Stimulated activated CD4-positive, alpha-beta T cell treated with anti-CD3 and anti-CD28 coated beads, Interleukin-4, amount 100 ng/mL, for 48 hours (primary cell): ENCODE data around the gene YLPM1.

Experiments used
- DNase-seq, 2 donors: peaks; one replicate each; pipeline ENCODE4 v3.0.0-alpha.2; 2020; ENCODE audit warnings: low read depth in 2 of 2

Gene YLPM1

DNA sequence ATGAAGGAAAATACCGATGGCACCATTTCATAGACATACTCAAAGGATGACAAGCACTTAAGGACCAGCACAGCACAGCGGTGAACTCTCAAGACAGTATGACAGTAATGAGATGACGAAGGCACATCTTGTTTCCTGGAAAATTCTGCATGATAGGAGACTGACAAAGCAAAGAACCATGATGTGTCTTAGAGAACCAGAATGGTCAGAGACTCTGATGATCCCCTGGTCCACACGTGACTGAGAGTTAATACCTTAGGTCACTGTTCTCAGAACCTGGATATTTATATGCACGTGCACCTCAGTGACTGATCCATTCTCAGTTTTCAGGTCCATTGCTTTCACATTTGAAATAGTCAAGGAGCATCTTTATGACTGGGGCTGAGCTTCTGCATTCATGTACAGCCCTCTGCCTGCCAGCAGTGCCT lies 77.5 kb downstream of the YLPM1 start:
- no peak for DNase-seq

DNA sequence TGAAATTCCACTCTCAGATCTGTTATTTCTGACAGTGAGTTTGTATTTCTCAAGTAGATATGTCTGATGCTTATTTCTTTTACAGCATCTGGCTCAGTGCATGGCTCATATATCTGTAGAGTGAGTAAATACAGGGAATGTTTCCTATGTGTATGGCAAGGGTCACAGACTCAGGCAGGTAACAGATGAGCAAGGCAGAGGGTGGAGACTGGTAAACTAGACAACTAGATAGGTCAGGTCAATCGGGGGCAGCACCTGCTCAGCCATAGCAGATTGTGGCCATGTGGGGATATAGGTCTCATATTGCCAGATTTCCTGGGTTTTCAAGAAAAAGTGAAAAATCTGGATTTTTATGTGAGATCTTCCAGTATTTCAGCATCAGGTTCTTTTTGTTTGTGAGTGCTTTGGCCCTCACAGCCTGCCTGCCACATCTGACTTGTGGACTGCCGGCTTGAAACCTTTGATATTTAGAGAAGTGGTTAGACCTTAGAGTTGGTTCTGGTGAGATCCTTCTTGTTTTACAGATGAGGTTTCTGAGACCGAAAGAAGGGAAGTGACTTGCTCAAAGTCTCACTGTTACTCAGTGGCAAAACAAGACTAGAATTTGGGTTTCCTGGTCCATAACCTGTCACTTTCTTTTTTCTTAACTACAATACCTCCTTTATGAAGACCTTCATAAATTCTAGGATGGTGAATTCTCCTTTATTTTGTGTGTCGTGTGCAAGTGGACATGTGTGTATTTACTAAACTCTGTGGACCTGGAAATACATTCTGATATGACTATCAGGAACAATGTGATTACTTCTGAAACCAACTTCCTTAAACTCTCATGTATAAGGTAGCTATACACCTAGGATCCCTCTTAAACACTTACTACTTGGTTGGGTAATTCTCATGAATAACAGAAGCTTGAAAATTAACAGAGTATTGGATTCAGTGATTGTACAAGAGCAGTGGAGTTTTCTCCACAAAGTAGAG lies 78.4 kb downstream of the YLPM1 start:
- no peak for DNase-seq

DNA sequence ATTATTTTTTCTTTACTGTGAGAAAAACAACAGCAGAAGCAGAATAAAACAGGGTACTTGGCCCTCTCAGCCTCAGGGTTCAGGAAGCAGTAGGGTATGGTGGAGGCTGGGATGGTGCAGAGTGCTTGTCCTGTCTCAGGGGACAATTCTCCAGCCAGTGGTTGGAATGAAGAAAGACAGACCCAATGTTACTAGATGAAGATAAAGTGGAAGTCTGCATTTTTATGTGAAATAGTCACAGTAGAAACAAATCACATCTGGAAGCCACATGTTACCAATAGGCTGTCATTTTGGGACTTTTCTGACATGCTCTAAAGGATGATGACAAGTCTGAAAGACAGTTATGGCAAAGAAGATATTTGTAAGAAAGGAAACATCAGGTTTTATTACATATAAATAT lies 80.5 kb downstream of the YLPM1 start:
- DNase-seq = no peak

- DNase-seq = no peak
These were observed 83.1 kb downstream of the YLPM1 start for GRCh38 chr14:74846168-74846567.

DNA sequence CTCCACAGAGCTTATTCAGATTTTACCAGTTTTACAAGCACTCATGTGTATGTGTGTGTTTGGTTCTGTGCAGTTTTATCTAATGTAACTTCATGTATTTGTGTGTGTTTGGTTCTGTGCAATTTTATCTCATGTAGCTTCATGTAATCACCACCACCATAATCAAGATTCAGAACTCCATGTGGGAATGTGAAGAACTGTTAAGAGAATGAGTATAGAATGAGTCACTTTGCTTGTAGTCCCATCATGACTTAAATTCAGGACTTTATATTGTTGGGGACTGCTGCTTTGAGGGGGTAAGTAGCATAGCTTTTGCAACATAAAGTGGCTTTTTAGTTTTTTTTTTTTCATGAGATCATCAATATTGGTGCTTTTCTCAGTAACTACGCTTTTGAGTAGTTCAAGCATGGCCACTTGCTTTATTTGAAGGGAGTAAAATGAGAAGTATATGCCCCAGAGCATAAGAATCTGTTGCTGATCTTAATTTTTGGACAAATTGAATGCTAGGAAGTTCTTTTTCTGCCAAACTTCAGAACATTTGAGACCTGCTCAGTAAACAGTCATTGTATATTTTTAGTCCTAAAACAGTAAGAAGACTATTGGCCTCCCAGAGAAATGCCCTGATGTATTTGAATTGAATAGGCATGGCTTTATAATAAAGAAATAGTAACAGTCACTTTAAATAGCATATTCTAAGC lies 84.0 kb downstream of the YLPM1 start:
- DNase-seq = no peak

GRCh38 chr14:74848768-74849167 lies 85.7 kb downstream of the YLPM1 start:
- no peak for DNase-seq

DNA sequence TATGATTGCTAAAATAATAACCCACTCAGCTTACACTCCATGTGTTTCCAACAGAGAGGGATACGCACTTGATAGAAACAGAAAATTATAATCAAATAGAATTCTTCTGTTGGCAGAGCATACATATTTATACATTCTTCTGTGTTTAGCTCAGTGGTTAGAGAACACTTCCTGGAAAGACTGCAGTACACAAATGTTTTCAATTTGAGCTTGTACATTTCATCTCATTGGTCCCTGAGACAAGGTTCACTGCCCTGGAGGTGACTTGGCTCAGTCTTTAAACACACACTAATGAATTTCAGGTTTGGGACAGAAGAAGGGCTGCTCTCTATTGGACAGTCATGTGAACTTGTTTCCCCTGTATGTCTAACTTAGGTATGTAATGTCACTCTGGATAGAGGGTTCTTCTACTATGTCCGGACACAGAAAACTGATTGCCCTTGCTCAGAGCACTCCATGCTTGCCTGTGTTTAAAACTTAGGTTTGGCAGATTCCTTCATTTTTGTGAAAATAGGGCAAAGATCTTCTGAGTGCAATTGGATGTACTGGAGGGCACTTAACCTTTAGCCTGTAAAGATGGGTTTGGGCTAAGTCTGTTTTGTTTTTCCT lies 89.9 kb downstream of the YLPM1 start:
- DNase-seq = no peak

DNA sequence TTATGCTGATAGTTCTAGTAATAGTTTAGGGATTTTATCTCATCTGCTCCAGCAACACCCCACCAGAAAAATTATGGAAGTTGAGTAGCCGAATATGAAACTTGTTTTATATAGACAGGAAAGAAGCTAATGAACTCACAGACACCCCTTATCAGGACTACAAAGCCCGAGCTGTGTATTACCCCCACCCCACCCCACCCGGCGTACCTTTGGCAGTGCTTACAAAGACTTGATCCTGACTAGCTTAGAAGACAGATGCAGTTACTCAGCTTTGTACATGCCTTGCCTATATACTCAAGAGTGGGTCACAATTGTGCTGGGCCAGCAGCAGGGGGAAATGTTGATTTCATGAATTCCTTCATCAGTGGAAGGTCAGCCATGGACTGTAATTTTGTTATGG lies 90.5 kb downstream of the YLPM1 start:
- DNase-seq = no peak

DNA sequence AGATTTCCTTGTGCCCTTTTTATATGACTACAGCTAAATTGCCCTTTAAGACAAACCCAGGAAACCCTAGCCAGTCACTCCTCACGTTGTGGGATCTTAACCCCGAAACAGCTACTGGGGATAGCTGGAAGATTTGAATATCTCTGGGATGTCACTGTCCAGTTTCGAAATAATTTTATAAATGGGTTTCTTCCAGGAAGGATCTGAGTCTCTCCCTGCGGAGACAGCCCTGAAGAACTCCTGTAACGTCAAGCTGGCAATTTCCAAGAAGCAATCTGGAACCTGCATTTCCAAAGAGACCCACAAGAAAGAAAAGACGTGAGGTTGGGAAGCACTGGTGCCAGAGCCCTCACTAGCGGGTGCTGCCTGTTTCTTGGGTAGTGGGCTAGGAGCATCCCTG lies 91.9 kb downstream of the YLPM1 start:
- no peak for DNase-seq

DNA sequence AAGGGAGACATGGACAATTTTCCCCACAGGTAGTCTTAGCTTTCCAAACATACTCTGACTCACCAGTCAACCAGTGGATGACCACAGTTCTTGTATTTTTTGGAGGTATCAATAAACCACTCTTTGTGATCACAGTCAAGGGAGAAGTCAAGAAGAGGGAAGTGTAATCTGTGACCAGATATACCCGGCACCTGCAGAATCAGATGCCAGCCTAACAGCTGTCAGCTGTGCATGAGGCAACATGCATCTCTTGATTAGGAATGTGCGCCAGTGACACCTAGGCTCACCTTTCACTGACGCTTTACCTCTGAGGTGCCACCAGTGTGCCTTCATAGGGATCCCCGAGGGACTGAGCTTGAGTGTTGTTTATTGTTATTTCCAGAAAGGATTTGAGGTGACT lies 92.8 kb downstream of the YLPM1 start:
- DNase-seq = no peak

GRCh38 chr14:74856366-74856765 lies 93.2 kb downstream of the YLPM1 start:
- DNase-seq = no peak

DNA sequence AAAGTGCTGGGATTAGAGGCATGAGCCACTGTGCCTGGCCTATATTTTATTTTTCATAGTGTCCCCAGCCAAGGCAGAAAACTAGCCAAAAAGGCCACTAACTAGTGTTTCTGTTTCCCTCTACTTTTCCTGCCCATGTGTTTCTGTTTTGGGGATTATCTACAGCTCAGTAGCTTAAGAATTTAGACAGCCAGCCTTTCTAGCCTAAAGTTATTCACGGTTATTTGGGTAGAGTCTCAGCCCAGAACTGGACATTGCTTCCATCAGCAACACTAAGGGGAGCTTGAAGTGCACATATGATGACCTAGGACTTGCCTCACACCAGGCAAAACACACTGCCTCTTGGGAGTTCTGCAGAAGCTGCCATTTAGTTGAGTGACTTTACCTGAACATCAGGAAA lies 94.9 kb downstream of the YLPM1 start:
- DNase-seq = no peak

GRCh38 chr14:74859757-74860552 lies 96.8 kb downstream of the YLPM1 start:
- DNase-seq = no peak

DNA sequence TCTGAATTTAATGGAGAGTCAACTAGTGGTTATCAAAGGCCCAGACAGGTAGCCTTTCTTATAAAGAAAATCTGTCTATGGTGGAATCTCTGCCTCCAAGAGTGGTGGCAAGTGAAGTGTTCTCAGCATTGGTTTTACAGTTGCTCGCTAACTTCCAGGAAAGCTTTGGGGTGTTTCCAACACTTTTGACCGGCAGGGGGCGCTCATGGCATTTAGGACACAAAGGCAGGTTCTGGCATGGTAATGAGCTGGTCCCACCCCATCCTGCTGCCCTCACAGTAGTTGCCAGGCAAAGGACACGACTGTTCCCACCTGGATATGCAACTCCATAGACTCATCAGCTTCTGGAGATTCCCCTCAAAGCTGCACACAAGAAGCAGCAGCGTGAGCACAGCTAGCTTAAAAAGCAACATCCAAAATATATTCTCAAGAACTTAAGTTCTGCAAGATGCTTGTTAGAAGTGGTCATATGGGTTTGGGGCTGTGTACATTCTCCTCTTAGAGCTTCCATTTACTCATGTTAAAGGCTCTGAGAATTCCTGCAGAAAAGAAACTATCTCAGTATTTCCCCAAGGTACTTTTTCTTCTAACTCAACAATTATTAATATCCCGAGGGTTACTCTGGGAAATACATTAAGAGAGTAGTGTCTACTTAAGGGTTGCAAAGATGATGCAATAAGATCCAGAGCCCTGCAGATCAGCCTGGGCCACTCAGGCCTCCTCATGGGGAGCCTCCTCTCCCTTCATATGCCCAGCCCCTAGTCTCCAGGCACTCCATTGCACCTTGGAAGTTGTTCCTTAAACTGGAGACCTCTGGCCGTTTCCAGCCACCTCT lies 98.0 kb downstream of the YLPM1 start:
- DNase-seq = peak; percentile 89 to 99

DNA sequence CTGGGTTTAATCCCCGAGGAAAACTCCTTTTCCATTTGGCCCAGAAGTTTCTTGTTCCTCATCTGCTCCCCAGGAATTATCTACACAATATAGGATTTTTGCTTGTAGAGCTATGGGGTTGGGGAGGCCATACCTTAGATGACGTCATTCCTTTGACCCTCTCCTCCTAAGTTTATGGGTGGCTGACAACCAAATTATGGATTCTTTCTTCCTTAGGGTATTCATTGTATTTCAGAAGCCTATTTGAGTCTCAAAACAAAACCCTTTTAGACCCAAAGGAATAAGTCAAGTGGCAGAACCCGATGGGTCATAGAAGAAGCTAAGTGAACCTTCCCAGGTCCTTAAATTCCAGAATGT lies 98.6 kb downstream of the YLPM1 start:
- no peak for DNase-seq

DNA sequence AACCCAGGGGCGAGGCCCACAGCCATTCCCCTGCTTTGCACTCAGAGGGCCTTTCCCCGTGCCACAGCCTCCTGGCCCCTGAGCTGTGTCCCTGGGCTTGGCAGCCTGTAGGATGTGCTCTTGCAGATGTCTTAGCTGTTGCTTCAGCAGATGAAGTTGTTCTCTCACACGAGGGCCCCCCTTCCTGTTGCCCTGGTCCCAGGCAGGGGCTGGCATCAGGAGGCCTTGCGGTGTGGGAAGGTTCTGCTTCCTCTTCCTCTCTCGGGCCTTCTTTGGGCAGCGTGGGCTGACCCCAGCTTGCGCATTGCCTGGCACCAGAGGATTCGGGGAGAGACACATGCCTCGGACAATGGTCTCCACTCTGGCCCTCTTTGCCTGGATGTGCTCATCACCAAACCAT lies 100.2 kb downstream of the YLPM1 start:
- no peak for DNase-seq

GRCh38 chr14:74864198-74864597 lies 101.1 kb downstream of the YLPM1 start:
- DNase-seq = no peak

DNA sequence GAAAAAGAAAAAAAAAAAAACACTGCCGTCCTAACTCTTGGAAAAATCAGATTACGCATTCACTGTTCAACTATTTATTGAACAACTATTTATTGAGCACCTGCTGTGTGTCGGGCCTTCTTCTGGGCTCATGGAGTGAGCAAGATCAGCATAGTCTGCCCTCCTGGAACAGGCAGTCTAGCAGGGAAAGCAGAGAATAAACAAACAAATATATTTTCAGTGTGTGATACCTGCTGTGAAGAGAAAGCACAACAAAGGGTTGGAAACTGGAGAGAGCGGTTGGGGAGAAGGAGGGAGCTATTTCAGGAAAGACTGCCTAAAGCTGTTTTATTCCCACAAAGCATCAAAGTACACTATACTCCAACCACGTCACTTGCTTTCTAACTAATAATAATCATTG lies 102.0 kb downstream of the YLPM1 start:
- no peak for DNase-seq

DNA sequence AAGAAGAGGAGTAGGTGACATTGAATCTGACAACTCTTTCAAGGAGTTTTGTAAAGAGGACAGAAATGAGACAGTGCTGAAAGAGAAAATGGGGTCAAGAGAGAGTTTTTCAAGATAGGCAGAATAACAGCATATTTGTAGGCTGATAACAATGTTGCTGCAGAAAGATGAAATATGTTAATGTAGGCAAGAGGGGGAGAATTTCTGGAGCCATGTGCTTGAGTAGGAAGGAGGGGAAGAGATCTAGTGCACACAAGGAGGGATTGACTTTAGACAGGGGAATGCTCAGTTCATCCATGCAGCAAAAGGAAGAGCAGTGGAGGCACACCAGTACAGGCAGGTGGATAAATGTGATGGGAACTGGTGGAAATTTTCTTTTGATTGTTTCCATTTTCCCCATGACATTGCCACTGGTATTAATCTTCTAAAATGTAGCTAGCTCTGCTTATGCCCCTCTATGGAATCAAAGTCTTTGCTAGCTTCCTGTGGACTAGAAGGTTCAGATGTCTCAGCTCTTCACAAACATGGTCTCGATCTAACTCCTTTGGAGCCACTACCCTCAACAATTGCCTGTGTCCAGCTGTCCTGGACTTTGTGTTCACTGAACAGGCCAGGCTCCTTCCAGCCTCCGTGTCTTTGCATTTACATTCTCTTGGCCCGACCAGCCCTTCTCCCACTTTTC lies 103.7 kb downstream of the YLPM1 start:
- no peak for DNase-seq

DNA sequence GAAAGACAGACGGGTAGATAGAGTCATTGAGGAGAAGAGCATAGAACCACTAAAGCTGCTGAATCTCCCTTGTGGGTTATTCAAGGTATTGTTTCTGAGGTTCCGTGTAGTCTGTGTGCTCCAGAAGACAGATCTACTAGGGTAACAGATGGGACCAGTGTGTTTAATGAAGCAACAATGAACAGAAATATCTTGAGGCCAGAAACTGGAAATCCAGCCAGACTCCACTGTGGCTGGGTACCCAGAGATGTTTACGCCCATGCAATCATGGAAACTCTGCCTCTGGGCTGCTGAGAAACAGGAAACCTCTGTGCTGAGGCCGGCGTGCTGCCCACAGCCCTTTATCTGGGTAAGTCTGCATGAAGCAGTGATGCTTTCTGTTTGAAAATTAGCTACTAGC lies 104.6 kb downstream of the YLPM1 start:
- peak; percentile 34 to 40 for DNase-seq
